Adrenal gland (tissue), 5 donors: ENCODE measurements around the gene AGAP6.
"Not testable (repeated sequence)": the region's sequence is repeated elsewhere in the genome, so short reads cannot be mapped to it uniquely, and the experiment has no call there.

Source experiments
- POLR2A ChIP-seq, 2 donors: fragments of 450-650 bp; IDR thresholded peaks; one replicate each; pipeline ENCODE4 v1.6.1; 2017; ENCODE audit warnings: antibody characterized with exemption in 2 of 2, mild to moderate bottlenecking in 2 of 2, moderate library complexity in 1 of 2
- TF ChIP-seq, protein P1 (sequence below), 6 experiments: fragments of 450-650 bp in 4 of 6; fragments of 200-600 bp in 2 of 6; sonication (generic) in 1 of 6; IDR thresholded peaks; 1 replicate in 5 of 6; 2 replicates in 1 of 6; pipeline versions ENCODE4 v1.5.1 to v1.8.0; 2016 to 2021; ENCODE audit warnings: antibody characterized with exemption in 6 of 6, mild to moderate bottlenecking in 2 of 6, moderate library complexity in 1 of 6
- donor health status: DM: no; HTN: no; CAD: no.

DNA sequence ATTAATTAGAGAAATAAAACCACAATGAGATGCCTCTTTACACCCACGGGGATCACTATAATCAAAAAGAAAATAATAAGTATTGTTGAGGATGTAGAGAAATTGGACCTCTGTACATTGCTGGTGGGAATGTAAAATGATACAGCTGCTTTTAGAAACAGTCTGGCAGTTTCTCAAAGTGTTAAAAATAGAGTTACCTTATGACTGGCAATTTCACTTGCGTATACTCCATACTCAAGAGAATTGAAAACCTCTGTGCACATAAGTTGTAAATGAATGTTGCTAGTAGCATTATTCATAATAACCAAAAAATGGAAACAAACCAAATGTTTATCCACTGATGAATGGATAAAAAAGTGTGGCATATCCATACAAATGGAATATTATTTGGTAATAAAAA lies 40.1 kb upstream of the AGAP6 start:
- not testable (repeated sequence) for TF ChIP-seq POLR2A (IDR thresholded peaks at IDR 0.05)
- TF ChIP-seq, protein P1, sequence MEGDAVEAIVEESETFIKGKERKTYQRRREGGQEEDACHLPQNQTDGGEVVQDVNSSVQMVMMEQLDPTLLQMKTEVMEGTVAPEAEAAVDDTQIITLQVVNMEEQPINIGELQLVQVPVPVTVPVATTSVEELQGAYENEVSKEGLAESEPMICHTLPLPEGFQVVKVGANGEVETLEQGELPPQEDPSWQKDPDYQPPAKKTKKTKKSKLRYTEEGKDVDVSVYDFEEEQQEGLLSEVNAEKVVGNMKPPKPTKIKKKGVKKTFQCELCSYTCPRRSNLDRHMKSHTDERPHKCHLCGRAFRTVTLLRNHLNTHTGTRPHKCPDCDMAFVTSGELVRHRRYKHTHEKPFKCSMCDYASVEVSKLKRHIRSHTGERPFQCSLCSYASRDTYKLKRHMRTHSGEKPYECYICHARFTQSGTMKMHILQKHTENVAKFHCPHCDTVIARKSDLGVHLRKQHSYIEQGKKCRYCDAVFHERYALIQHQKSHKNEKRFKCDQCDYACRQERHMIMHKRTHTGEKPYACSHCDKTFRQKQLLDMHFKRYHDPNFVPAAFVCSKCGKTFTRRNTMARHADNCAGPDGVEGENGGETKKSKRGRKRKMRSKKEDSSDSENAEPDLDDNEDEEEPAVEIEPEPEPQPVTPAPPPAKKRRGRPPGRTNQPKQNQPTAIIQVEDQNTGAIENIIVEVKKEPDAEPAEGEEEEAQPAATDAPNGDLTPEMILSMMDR (IDR thresholded peaks at IDR 0.05): not testable (repeated sequence)
